ENCODE results near the gene HSH2D. TPM values are rescaled to one million over a fixed set of nuclear protein-coding genes. Genes with fewer than 3 reads are reported as not detected.
"Not testable (repeated sequence)": the region's sequence is repeated elsewhere in the genome, so short reads cannot be mapped to it uniquely, and the experiment has no call there.

Gene HSH2D
- polyA plus RNA-seq, 4 donors, result 0.46 to 1.1 (median 0.65) TPM

DNA sequence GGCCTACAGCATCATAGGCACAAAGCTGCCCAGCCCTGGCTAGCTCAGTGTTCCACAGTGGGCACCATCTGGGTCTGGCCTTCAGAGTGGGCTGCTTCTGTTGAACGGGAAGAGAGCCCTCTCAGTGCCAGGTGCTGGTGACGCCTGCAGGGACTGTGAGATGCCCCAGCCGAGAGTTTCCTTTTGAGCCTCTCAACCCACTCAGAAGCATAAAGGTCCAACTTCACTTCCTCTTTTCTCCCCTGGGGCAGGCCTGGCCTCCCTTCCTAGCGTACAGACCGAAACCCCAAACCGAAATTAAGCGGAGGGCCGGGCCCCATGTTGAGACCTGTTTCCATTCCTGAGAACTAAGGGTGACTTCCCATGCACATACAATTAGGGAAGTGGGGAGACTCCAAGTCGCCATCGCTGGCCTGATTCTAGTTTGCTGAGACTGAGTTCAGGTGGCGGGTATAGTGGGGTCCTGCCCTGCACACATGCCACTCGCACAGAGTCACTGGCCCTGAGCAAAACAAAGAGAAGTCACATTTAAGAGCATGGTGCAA is 24.9 kb upstream of the HSH2D start:
- no peak for DNase-seq (ENCODE audit: low read depth in 4 of 4, low spot score in 3 of 4)

DNA sequence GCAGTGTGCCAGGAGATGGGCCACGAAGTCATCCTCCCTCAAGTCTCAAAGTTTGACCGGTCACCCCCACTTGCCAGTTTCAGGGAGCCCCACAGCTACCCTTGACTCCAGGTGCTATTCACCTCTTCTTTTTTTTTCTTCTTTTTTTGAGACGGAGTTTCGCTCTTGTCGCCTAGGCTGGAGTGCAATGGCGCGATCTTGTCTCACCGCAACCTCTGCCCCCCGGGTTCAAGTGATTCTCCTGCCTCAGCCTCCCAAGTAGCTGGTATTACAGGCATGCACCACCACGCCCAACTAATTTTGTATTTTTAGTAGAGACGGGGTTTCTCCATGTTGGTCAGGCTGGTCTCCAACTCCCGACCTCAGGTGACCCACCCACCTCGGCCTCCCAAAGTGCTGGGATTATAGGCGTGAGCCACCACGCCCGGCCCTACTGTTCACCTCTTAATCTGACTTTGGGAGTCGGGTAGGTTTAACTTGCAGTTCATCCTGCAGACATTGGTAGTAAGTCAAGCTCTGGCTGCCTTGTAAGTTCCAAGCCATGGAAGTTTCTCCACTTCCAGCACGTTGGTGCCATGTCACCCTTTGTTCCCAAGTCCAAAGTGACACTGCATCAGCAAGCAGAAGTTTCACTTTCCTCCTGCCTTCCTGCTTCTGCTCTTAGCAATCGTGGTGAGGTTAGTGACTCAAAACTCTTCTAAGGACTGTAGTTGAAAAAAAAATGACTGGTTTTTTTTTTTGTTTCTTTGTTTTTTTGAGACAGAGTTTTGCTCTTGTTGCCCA is 24.2 kb upstream of the HSH2D start:
- DNase-seq (ENCODE audit: low read depth in 4 of 4, low spot score in 3 of 4), result not testable (repeated sequence)

DNA sequence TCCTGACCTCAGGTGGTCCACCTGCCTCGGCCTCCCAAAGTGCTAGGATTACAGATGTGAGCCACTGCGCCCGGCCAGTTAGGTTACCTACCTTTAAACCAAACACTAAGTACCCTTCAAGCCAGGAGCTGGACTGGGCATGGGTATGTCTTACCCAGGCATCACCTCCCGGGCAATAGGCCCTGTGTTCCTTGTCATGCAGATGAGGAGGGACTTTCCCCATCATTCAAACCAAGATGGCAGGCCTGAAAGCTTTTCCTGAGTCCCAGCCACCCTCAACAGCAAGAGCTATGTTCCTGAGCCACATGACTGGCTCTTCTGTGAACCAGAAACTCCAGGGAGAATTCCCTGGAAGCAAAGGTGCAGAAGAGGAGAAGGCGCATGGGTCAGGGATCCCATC is 22.3 kb upstream of the HSH2D start:
- no peak for DNase-seq (ENCODE audit: low read depth in 4 of 4, low spot score in 3 of 4)

DNA sequence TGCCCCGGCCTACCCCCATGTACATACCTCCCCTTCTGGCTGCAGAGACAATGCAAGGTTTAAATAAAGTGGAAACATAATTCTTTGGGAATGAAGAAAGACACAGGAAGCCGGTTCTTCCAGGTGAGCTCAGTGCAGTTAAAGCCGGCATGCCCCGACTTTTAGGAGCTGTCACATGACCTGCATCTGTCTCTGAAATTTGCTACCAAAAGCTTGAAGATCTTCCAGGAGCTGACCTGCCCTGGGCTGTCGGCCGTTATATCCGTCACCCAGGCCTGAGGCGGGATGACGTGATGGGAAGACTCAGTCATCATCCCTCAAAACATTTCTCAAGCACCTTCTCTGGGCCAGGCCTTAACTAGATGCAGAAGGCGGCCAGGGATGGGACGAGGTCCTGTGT is 21.5 kb upstream of the HSH2D start:
- DNase-seq (ENCODE audit: low read depth in 4 of 4, low spot score in 3 of 4), result no peak

DNA sequence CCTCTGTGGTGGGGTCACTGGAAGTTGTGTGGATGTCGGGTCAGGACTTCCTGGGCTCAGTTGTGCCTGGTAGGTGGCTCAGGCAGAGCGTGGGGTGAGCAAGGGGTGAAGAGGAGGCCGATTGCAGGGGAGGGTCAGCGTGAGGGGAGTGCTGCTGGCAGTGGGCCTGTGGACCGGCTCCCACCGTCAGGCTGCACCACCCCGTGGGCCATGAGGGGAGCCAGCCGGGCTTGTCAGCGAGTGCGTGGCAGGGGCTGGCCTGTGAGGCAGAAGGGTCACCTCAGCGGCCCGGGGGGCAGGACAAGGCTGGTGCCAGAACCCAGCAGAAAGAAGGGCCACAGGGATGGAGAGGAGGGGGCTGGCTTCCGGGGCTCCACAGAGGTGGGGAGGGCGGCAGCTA is 18.5 kb upstream of the HSH2D start:
- DNase-seq (ENCODE audit: low read depth in 4 of 4, low spot score in 3 of 4), result no peak

DNA sequence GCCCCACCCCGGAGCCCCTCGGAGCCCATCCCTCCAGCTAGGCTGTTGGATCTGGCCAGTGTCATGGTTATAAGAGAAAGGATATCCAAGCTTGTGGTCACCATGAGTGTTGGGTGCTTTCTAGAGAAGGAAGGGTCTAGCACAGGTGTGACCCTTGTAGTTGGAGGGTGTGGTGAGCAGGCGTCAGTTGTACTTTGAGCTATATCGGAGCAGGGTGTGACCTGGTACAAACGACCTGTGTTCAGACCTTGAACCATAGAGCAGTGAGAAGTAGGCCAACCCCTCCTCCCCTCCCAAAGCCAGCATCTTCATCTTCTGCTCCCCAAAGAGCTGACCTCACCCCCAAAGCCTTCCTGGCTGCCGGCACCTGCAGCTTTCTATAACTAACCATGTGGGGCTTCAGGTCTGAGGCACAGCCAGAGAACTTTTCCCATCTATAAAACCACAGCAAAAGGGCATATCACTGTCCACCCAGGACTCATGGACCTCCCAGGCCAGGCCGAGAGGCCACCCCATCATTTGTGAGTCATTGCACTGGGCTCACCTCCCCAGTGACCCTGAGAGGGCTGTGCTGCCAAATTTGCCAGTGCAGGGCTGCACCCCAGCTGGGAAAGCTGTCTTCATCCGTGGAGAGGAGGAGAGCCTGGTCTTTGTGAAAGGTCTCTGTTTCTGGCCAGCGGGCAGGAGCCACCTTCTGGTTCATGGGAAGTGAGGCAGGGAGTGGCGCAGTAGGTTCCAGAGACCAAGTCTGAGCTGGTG is 17.6 kb upstream of the HSH2D start:
- no peak for DNase-seq (ENCODE audit: low read depth in 4 of 4, low spot score in 3 of 4)

DNA sequence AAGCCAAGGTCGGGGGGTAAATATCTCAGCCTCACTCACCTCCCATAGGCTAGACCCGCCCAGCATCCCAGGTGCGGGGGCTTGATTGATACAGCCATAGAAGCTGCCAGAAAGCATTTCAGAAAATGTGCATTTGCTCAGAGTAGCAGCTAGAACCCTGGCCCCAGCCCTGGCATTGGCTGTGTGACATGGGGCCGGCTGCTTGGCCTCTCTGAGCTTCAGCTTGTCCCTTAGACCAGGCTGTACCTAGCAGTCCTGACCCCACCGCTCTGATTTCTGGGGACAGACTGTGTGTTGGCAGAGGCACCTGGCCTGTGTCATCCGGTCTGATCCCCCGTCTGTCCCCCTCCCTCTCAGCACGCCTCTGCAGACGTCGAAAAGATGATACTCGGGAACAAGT is 16.4 kb upstream of the HSH2D start:
- DNase-seq (ENCODE audit: low read depth in 4 of 4, low spot score in 3 of 4), result no peak

DNA sequence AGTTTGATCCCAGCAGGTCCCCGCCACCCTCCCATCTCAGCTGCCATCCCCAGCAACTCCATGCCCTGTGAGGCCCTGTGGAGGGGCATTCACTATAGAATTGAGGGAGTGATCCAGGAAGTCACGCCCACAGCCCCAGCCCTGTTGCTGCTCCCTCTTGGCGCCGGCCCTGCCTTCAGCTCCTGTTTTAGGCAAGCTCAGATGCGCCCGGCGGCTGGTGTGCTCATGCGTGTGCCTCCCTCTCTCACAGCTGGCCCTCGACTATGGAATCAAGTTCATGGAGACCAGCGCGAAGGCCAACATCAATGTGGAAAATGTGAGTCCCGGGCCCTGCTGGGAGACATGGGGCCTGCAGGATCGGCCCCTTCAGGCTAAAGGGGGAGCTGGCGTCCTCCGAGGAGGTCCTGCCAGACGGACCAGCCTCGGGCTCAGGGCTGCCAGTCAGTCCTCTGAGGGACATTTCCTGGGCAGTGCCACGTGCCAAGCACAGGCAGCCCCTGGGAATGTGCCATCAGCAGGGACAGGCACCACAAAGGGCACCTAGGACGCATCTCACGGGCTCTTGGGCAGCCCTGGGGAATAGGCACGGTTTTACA is 15.6 kb upstream of the HSH2D start:
- DNase-seq (ENCODE audit: low read depth in 4 of 4, low spot score in 3 of 4), result no peak

DNA sequence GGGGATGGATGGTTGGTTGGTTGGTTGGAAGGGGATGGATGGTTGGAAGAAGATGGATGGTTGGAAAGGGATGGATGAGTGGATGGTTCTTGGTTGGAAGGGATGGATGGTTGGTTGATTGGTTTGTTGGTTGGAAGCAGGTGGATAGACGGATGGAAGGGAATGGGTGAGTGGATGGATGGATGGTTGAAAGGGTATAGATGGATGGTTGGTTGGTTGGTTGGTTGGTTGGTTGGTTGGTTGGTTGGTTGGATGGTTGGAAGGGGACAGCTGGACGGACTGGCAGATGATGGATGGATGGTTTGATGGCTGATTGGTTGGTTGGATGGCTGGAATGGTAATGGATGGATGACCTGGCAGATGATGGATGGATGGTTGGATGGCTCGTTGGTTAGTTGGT is 11.8 kb upstream of the HSH2D start:
- no peak for DNase-seq (ENCODE audit: low read depth in 4 of 4, low spot score in 3 of 4)

DNA sequence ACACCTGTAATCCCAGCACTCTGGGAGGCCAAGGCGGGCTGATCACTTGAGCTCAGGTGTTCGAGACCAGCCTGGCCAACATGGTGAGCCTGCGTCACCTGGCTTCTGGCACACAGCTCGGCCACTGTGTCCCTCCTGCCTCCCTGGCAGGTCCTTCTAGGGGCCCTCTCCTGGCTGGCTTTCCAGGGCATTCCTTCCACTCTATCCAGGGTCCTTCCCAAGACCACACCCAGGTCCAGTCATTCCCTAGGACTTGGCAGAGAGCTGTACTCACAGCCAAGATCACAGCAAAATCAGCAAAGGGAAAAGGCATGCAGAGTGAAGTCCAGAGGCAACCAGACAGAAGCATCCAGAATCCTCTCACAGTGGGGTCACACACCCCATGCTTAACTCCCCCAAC is 9.7 kb upstream of the HSH2D start:
- DNase-seq (ENCODE audit: low read depth in 4 of 4, low spot score in 3 of 4), result no peak

DNA sequence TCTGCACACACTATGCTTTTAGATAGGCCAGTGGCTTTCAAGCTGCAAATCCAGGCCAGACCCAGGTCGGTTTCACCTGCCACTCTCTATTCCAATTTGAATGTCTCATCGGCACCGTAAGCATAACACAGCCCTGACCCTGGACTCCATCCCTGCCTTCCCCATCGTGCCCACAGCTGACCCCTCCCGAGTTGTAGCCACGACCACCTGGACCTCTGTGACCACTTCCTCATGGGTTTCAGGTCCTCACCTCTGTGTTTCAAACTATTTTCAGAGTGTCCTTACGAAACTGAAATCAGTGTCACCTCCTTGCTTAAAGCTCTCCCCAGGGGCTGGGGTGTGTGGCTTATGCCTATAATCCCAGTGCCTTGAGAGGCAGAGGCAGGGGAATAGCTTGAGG is 9.0 kb upstream of the HSH2D start:
- DNase-seq (ENCODE audit: low read depth in 4 of 4, low spot score in 3 of 4), result no peak

DNA sequence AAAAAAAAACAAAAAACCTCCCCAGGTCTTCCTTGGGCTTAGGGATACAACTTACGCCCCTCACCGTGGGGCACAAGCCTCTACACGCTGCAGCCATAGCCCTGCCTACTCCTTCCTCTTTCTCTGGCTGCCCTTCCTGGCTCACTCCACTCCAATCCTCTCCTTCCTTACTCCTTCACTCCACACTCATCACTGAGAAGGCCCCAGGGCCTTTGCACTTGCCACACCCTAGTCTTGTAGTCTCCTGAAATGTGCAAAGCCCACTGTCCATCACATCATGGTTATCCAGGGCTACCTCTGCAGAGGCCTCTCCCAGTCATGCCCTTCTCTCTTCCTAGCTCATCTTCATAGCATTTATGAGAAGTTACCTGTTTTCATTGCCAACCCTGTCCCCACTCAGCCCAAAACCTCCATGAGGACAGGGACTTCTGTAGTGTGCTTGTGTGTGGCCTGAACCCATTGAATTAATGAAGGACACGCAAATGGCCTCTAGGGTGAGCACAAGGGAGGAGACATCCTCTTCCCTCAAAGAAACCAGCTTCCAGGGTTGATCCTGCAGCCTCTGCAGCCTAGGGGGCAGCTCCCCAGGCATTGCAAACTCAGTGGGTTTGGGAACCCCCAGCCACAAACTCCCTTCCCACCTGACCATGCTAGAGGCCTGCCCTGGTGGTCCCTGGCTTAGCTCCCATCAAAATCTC is 7.9 kb upstream of the HSH2D start:
- no peak for DNase-seq (ENCODE audit: low read depth in 4 of 4, low spot score in 3 of 4)

DNA sequence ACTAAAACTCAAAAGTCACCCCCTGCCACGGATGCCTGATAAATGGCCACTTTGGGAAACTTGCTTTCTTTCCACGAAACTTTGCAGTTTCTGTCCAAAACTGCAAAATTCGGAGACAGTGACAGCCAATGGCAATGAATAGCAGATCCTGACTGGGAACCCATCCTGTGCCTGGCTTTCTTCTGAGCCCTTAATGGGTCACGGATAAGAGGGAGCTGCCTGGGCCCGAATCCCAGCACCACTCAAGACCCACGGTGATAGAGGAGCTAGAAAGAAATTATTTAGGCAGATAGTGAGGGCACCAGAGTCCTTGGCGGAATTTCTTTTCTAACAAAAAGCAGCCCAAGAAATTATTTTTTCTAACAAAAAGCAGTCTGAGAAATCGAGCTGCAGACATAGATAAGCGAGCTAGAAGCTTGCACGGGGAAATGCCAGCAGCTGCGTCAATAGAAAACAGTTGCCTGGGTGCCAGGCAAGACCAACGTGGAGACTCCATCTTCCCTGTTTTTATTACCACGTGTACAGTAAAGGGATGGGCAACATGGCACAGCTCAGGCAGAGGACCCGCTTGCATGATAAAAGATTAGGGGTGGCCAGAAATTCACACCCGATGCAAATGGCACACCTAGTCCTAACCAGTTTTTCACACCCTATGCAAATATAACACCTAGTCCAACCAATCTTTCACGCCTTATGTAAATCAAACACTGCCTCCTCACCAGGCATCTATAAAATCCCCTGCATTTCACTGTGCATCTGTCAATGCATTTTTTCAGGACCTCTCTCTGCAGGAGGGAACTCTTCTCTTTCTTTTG is 7.1 kb upstream of the HSH2D start:
- DNase-seq (ENCODE audit: low read depth in 4 of 4, low spot score in 3 of 4), result no peak

DNA sequence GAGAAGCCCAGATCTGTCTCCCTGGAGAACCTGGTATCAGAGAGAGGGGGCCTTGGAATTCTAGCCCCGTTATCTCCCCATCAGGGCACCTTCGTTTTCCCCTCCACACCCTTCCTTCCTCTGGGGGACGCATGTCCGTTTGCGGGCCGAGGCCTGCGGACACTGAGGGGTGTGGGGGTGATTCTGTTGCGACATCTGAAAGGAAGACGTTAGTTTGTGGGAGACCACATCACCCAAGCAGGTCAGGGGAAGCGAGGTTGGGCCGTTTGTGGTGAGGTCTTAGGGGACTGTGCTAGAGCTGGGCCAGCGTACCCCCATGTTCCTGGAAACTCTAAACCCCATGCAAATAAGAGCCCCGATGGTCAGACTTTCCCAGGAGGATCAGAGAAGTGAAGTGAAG is 3.7 kb upstream of the HSH2D start:
- DNase-seq (ENCODE audit: low read depth in 4 of 4, low spot score in 3 of 4), result no peak

DNA sequence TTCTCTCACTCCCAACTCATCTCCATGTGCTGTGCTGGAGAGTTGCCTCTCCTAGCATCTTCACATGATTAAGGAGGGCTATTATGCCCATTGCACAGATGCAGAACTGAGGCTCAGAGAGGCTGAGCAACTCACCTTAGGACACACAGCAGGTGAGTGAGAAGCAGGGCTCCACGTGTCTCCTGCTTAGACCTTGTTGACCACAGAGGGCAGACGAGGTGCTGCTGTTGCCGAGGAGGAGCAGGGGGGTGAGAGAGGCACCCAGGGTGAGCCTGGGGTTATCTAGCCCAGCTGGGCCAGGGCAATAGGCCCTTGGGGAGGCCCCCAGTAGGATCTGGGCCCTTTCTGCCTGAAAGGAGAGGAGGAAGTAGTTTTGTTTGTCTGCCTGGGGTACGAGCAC is 2.4 kb upstream of the HSH2D start:
- no peak for DNase-seq (ENCODE audit: low read depth in 4 of 4, low spot score in 3 of 4)

DNA sequence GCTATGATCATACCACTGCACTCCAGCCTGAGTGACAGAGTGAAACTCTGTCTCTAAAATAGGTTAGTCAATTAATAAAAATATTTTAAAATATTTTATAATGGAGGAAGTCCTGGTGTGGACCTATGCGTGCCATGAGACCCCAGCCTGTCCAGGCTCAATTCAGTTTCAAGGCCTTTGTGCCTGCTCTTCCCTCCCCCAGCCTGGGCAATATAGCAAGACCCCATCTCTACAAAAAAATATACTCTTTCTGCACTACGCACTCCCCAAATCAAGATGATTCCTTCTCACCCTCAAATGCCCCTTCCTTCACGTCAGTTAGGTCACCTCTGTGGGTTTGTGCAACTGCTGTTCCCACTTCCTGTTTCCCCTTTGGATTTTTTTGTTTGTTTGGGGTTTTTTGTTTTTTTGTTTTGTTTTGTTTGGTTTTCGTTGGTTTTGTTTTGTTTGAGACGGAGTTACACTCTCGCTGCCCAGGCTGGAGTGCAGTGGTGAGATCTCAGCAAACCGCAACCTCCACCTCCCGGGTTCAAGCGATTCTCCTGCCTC is 1.4 kb upstream of the HSH2D start:
- DNase-seq (ENCODE audit: low read depth in 4 of 4, low spot score in 3 of 4), result no peak

DNA sequence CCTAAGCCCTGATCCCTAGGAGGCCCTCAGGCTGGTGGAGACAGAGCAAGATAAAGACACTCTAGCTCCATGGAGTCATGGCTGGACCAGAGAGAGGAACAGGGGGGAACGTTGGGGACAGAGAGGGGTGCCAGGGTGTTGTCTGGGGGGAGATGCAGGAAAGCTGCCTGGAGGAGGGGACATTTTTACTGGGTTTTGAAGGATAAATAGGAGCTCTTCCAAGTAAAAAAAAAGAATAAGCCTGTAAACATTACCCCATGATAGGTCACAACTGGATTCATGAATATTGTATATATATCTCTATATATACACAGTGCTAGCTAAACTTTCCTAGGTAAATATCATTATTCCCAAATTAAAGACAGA is 714 bp downstream of the HSH2D start:
- no peak for DNase-seq (ENCODE audit: low read depth in 4 of 4, low spot score in 3 of 4)

DNA sequence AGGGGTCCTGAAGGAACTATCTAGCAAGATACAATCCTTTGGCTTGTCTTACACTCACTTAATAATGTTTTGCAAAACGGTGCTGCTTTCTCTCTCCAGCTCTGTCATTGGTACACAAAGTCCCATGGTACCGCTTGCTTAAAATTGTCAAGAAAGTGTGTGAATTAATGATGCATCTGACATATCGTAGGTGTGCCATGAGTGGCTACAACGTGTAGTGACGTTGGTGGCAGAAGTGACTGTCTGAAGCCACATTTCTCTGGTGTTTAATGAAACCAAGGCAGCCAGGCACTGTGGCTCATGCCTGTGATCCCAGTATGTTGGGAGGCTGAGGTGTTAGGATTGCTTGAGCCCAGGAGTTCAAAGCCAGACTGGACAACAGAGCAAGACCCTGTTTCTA is 2.6 kb downstream of the HSH2D start:
- DNase-seq (ENCODE audit: low read depth in 4 of 4, low spot score in 3 of 4), result no peak

DNA sequence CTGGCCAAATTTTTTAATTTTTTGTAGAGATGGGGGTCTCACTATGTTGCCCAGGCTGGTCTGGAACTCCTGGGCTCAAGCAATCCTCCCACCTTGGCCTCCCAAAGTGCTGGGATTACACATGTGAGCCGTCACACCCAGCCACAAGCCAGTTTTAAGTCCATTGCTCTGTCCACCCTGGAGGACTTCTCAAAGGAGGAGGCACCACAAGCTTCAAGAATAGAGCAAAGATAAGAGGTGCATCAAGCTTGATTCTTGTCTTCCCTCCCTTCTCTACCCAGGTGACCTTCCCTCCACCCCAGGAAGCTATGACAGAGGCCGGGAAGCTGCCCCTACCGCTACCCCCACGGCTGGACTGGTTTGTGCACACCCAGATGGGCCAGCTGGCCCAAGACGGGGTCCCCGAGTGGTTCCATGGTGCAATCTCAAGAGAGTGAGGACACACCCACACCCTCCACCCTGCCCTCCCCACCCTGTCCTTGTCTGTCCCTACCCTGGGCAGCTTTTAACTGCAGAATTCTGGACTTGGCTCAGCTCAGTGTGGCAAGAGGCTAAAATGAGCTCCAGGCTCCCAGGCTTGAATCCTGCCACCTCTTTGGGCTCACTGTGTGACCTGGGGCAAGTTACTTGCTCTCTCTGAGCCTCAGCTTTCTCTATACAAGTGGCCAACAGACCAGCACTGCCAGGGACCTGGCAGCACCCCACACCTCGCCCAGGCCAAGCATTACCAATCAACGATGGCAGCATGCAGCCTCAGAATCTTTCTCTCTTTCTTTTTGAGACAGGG is 5.2 kb downstream of the HSH2D start:
- DNase-seq (ENCODE audit: low read depth in 4 of 4, low spot score in 3 of 4), result no peak
